ENCODE data around the gene CYP3A5. TPM values are rescaled to one million over a fixed set of nuclear protein-coding genes. Genes with fewer than 3 reads are reported as not detected.
"Not testable (repeated sequence)": the region's sequence is repeated elsewhere in the genome, so short reads cannot be mapped to it uniquely, and the experiment has no call there.

Gene CYP3A5
- total and polyA plus RNA-seq, 2 of the 13 experiments (the other 11 are each of a cell fraction or from before 2014, with no cell fraction given) = 5.7 to 9.3 TPM

DNA sequence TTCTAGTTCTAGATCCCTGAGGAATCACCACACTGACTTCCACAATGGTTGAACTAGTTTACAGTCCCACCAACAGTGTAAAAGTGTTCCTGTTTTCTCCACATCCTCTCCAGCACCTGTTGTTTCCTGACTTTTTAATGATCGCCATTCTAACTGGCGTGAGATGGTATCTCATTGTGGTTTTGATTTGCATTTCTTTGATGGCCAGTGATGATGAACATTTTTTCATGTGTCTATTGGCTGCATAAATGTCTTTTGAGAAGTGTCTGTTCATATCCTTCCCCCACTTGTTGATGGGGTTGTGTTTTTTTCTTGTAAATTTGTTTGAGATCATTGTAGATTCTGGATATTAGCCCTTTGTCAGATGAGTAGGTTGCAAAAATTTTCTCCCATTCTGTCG lies 25.2 kb downstream of the CYP3A5 start:
- H3K27ac ChIP-seq (ENCODE audit: extremely low read length, insufficient read depth, low read length); POLR2A ChIA-PET; H3K4me1 ChIP-seq (ENCODE audit: insufficient read depth, low read length); H3K9ac ChIP-seq (ENCODE audit: insufficient read depth, low read depth, low read length); CTCF ChIA-PET (ENCODE audit: low intra/inter-chr PET ratio, low total read pairs); H3K4me2 ChIP-seq (ENCODE audit: low read depth, low read length); H3K4me3 ChIP-seq (replicated peaks in 1 of 3; ENCODE audit: insufficient read depth in 1 of 3, low read depth in 2 of 3, low read length in 3 of 3); intact Hi-C loops (cut with micrococcal nuclease; ENCODE audit: unreplicated experiment); H4K20me1 ChIP-seq (ENCODE audit: insufficient read depth, low read length); FAIRE-seq; H3K9me3 ChIP-seq (ENCODE audit: low read length); ATAC-seq; H3K79me2 ChIP-seq (ENCODE audit: insufficient read depth, low read length); DNase-seq (ENCODE audit: low spot score); in situ Hi-C loops (cut with HindIII; ENCODE audit: extremely low pct_ligation_motif_present, low pct_unique_long_range_greater_than_20kb); H2AFZ ChIP-seq (ENCODE audit: low read length); BruUV-seq (replicated peaks); H3K36me3 ChIP-seq (replicated peaks in 1 of 2; ENCODE audit: control insufficient read depth in 1 of 2, insufficient read depth in 2 of 2, low read length in 2 of 2); H3K27me3 ChIP-seq (ENCODE audit: control insufficient read depth in 1 of 2, insufficient read depth in 2 of 2, low read length in 2 of 2): not testable (repeated sequence)
- WGBS (ENCODE audit: low lambda C conversion rate) = 95% methylated on average over 3 of the region's 3 CpGs

DNA sequence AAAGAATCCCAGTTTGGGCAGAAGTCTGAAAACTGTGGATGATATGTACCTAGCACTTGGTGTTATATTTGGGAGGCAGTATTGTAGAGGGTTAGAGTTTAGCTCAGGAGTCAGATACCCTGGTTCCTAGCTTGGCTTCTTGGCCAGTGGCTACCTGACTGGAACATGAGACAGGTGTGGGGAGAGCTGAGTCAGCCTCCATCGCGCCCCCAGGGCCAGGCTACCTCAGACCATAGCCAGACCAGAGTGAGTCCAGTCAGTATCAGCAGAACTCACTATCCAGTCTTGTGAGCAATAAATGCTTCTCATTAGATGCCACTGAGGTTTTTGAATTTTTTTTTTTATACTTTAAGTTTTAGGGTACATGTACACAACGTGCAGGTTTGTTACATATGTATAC lies 26.0 kb downstream of the CYP3A5 start:
- Histone ChIP-seq H3K9me3 (ENCODE audit: low read length) (no peaks in the 10 kb centered on the region), H3K4me2 (ENCODE audit: low read depth, low read length) (no peak overlapping the region), H3K27me3 (ENCODE audit: control insufficient read depth in 1 of 2, insufficient read depth in 2 of 2, low read length in 2 of 2) (no peaks in the 10 kb centered on the region), H2AFZ (ENCODE audit: low read length) (no peak overlapping the region), H3K9ac (ENCODE audit: insufficient read depth, low read depth, low read length) (no peak overlapping the region), H3K4me3 (replicated peaks in 1 of 3; ENCODE audit: insufficient read depth in 1 of 3, low read depth in 2 of 3, low read length in 3 of 3) (no peak overlapping the region), H3K4me1 (ENCODE audit: insufficient read depth, low read length) (no peaks in the 10 kb centered on the region), H3K36me3 (replicated peaks in 1 of 2; ENCODE audit: control insufficient read depth in 1 of 2, insufficient read depth in 2 of 2, low read length in 2 of 2) (no peaks in the 10 kb centered on the region), H4K20me1 (ENCODE audit: insufficient read depth, low read length) (no peaks in the 10 kb centered on the region), H3K79me2 (ENCODE audit: insufficient read depth, low read length) (no peaks in the 10 kb centered on the region), H3K27ac (ENCODE audit: extremely low read length, insufficient read depth, low read length) (no peak overlapping the region)
- ChIA-PET POLR2A (no interaction called here), CTCF (ENCODE audit: low intra/inter-chr PET ratio, low total read pairs) (no interaction called here)
- intact Hi-C loops (cut with micrococcal nuclease; ENCODE audit: unreplicated experiment) (no loop called here), in situ Hi-C loops (cut with HindIII; ENCODE audit: extremely low pct_ligation_motif_present, low pct_unique_long_range_greater_than_20kb) (no loop called here)
- DNase-seq (ENCODE audit: low spot score) = no peak
- no peak; the same call in 2 of the 3 replicates for ATAC-seq
- no peak for FAIRE-seq
- WGBS (ENCODE audit: low lambda C conversion rate) = 96% methylated on average over 1 of the region's 3 CpGs
- no TSS peak for BruUV-seq (replicated peaks)
- TF ChIP-seq, protein P1, sequence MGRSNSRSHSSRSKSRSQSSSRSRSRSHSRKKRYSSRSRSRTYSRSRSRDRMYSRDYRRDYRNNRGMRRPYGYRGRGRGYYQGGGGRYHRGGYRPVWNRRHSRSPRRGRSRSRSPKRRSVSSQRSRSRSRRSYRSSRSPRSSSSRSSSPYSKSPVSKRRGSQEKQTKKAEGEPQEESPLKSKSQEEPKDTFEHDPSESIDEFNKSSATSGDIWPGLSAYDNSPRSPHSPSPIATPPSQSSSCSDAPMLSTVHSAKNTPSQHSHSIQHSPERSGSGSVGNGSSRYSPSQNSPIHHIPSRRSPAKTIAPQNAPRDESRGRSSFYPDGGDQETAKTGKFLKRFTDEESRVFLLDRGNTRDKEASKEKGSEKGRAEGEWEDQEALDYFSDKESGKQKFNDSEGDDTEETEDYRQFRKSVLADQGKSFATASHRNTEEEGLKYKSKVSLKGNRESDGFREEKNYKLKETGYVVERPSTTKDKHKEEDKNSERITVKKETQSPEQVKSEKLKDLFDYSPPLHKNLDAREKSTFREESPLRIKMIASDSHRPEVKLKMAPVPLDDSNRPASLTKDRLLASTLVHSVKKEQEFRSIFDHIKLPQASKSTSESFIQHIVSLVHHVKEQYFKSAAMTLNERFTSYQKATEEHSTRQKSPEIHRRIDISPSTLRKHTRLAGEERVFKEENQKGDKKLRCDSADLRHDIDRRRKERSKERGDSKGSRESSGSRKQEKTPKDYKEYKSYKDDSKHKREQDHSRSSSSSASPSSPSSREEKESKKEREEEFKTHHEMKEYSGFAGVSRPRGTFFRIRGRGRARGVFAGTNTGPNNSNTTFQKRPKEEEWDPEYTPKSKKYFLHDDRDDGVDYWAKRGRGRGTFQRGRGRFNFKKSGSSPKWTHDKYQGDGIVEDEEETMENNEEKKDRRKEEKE (IDR thresholded peaks at IDR 0.05) = no peak
- TF ChIP-seq BORCS8-MEF2B (CRISPR knock-in tag; IDR thresholded peaks at IDR 0.05) (no peak), DRAP1 (CRISPR knock-in tag; IDR thresholded peaks at IDR 0.05) (no peak), KIAA2018 (CRISPR knock-in tag; IDR thresholded peaks at IDR 0.05; ENCODE audit: borderline replicate concordance) (no peak), SATB2 (CRISPR knock-in tag; IDR thresholded peaks at IDR 0.05) (no peak)

Data from HepG2 (cell line).